ENCODE data around the gene CYP3A7.
"Not testable (repeated sequence)": the region's sequence is repeated elsewhere in the genome, so short reads cannot be mapped to it uniquely, and the experiment has no call there.

Gene CYP3A7

GRCh38 chr7:99740573-99741440 is 5.8 kb upstream of the CYP3A7 start:
- DNase-seq = no peak

DNA sequence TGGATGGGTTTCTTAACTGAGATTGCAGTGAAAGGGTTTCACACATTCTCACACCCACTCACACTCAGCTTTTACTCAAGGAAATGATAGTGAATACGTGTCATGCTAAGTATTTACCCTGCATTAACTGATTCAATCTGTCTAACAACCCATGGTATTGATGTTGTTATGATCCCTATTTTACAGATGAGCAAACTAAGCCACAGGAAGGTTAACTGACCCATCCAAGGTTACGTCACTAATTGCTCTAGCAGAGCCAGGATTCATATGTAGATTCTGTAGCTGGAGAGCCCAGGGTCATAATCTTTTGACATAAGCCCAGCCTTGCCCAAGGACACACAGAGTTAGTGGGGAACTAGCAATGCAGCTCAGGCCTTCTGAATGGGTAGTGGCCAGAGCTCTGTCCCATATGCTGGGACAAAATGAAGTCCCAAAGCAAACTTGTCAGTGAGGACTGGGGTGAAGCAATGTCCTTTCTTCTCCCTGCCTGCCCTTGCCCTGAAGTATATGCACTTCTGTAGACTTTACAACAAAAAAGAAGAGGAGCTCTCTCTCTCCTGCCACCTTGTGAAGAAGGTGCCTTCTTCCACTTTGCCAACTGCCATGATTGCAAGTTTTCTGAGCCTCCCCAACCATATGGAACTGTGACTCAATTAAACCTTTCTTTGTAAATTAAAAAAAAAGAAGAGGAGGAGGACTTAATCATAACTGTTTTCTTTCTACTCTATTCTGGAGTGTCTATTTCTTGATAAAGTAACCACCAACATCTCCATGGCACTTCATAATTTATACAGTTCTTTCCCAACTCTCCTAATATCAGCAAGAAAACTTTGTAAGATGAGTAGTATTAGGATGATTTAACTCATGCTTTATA is 4.9 kb upstream of the CYP3A7 start:
- DNase-seq = no peak

DNA sequence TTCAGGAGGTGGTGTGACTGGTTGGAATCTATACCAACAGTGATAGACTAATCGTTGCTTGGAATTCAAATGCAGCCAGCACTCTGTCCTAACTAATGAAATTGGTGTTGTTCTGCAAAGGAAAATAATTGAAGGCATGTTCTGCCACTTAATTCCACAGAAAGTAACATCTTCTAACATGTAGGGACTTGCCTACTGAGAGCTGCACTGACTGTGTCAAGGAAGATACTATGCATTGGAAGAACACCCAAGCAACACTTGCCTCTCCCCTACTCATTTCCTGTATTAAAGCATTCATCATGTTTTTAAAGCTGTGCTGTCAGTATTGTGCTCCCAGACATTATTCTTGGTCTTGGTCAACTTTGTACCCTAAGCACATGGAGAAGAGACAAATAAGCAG is 2.7 kb upstream of the CYP3A7 start:
- DNase-seq = no peak

DNA sequence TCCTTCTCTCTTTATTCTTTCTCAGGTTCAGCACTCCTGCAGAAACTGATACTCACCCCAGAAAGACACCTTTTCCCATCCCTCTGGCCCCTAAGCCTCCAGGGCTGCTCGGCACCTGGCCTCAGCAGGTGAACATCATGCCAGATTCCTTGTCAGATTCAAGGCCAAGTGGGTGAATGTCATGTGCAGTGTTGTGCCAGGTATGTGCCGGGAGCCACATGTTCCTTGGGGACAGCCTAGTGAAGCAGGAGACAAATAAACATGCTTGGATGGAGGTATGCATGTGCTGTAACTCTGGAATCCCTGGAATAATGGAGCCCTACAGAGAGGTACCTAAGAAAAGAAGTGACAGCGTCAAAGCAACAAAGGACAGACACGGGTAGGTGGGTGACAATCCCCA is 1.7 kb upstream of the CYP3A7 start:
- DNase-seq = not testable (repeated sequence)

DNA sequence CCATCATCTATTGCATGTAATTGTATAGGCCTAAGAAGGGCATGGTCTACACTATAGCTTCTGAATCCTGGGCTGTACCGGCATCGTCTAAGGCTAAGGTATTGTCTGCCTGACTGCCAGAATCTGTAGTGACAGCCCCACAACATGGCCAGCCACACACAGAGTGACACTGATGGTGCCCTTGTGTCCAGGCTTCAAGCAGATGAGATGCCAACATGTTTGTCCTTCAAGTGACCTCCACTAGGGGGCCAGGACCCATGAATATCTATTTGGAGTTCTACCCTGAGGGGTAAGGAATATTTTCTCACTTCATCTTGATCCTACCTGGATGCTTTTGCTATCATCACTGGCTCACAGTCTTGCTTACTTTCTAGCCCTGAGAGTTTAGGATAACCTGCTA is 1.5 kb downstream of the CYP3A7 start:
- no peak for DNase-seq

DNA sequence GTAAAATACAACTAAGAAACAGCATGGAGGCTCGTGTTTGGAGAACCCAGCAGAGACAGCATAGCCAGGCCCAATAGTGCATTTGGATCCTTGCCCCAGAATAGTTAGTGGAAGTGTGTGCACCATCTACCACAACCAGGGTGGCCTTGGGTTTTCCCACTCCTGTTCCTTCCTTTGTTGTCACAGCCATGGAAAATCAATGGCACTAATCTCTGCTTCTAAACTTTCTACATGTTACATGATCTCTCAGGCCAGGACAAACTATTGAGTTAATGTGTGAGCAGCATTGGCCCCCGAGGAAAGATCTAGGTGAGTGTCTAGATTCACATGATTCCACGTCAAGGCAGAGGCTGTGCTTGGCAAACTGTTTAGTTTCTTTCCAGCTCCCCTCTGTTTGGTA is 2.0 kb downstream of the CYP3A7 start:
- DNase-seq = no peak

- DNase-seq = no peak
These were observed 3.2 kb downstream of the CYP3A7 start for GRCh38 chr7:99731638-99732374.

DNA sequence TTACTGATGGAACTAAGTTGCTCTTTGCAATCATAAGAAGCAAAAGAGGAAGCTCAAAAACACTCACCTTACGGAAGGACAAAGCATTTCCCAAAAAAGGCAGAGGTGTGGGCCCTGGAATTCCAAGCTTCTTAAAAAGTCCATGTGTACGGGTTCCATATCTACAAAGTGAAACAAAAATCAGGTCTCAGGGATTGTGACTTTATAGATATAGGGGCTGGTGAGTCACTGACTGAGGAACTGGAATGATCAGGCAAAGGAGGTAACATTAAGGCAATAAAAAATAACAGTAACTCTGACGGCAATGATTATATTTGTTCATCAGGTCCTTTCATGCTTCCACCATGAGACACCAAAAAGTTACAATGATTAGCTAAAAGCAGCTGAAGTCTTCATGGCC is 4.0 kb downstream of the CYP3A7 start:
- no peak for DNase-seq

GRCh38 chr7:99730238-99730810 is 4.7 kb downstream of the CYP3A7 start:
- no peak for DNase-seq

DNA sequence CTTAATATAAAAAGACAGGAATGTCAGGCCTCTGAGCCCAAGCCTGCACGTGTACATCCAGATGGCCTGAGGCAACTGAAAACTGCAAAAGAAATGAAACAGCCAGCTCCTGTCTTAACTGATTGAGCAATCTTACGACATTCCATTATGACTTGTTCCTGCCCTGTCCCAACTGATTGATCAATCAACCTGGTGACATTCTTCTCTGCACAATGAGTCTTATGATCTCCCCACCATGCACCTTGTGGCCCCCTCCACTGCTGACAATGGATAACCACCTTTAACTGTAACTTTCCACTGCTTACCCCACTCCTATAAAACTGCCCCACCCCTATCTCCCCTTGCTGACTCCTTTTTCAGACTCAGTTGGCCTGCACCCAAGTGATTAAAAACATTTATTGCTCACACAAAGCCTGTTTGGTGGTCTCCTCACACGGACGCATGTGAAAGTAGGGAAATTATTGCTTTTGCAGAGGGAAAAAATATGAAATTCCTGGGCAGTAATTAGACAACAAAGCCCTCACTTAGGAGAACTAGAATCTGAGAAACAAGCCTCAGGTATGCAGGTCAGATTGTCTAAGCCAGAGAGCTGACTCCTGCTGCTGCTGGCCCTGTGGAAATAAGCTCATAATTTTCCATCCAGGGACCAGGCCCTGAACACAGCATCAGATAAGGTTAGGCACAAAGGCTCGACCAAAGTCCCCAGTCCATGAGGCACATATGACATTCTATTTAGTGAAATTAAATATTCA is 5.3 kb downstream of the CYP3A7 start:
- DNase-seq = no peak

- no peak for DNase-seq
These were observed 6.4 kb downstream of the CYP3A7 start for GRCh38 chr7:99728615-99729014.

DNA sequence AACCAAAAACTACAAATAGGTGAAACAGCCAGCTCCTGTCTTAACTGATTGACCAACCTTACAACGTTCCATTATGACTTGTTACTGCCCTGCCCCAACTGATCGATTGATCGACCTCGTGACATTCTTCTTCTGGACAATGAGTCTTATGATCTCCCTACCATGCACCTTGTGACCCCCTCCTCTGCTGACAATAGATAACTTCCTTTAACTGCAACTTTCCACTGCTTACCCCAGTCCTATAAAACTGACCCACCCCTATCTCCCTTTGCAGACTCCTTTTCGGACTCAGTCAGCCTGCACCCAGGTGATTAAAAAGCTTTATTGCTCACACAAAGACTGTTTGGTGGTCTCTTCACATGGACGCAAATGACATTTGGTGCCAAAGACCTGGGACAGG is 11.8 kb downstream of the CYP3A7 start:
- not testable (repeated sequence) for DNase-seq

- DNase-seq = no peak
These were observed 14.0 kb downstream of the CYP3A7 start for GRCh38 chr7:99720800-99721595.

DNA sequence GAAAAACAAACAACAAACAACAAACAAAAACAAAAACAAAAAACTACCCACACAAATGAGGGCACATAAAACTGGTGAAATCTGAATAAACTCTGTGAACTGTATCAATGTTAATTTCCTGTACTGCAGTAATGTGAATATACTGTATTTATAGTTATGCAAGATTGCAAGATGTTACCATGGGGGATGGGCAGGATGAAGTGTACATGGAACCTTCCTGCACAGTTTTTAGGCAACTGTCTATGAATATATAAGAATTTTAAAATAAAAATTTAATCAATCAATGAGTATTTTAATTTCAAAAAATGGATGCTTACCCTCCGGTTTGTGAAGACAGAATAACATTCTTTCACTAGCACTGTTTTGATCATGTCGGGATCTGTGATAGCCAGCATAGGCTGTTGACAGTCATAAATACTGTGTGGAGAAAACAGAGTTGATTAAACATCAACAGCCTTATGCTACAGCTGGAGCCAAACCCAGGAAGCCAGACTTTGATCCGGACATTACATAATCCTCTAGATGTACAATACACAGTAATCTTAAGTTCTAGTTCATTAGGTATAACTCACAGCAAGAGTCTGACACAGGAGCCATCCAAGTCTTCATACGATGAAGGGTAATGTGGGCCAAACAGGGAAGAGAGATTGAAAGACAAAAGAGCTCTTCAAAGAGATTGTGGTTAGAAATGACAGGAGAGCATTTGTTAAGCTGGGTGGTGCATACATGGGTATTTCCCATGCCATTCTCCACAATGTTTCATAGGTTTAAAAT is 14.8 kb downstream of the CYP3A7 start:
- DNase-seq = no peak

- DNase-seq = no peak
These were observed 20.9 kb downstream of the CYP3A7 start for GRCh38 chr7:99713995-99714570.

- DNase-seq = no peak
These were observed 25.0 kb downstream of the CYP3A7 start for GRCh38 chr7:99709838-99710578.

DNA sequence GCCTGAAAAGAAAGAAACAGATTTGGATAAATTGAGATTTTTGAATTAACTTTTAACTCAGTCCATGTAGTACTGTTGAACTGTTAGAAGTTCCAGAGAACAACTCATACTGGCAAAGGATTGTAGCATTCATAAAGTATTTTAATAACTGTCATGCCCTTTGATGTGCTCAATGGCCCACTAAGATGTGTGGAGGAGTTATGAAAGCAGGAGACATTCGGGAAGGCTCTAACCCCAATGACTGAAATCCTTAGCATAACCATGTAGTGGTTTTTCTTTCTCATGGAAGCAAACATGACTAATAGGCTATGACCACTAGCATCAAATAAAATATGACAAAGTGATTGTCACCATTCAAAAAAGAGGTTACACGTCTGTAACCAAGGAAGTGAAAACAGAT is 25.7 kb downstream of the CYP3A7 start:
- DNase-seq = no peak

DNA sequence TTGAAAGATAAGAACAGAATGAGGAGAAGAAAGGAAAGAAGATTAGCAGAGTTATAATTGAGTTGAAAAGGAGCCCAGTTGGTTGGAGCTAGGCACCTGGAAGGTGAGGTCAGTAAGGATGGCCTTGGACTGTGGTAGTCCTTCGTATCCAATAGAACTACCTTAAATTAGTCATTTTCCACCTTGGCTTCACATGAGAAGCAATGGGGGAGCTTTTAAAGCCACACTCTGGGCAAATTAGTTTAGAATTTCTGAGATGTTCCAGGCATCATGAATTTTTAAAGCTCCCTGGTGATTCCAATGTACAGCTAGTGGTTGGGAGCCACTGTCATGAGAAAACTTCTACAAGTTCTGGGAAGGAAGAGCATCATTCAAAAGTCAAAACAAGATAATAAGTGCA is 27.9 kb downstream of the CYP3A7 start:
- no peak for DNase-seq

DNA sequence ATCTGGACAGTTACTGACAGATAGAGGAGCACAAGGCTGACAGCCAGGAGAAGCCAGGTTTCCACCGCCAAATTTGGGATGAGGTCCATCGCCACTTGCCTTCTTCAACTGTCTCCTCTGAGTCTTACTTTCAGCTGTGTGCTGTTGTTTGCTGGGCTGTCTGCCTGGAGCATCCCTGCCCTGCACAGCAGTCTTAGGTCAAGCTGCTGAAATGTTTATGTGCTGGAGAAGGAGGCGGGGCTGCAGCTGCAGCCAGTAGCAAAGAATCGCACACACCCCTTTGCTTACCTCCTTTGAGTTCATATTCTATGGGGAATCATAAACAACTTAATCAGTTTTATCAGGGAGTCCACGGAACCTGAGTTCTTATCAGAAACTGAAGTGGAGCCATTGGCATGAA is 35.0 kb downstream of the CYP3A7 start:
- no peak for DNase-seq

All from activated T-cell treated with anti-CD3 and anti-CD28 coated beads, Interleukin-2, amount 50 U/mL, for 1 hour (primary cell).